GM12873 (cell line): Measurements from ENCODE around the gene ING1.

Experiments used
- TF ChIP-seq, protein P1 (sequence below): IDR thresholded peaks from 2 replicates; pipeline ENCODE4 v1.5.1; 2012; ENCODE audit warnings: low read depth, mild to moderate bottlenecking, moderate library complexity, low read length, control low read depth; ENCODE audit not compliant: insufficient read depth; ENCODE audit errors: missing control alignments

Gene ING1

GRCh38 chr13:110677731-110678545 is 35.6 kb upstream of the ING1 start:
- TF ChIP-seq, protein P1, sequence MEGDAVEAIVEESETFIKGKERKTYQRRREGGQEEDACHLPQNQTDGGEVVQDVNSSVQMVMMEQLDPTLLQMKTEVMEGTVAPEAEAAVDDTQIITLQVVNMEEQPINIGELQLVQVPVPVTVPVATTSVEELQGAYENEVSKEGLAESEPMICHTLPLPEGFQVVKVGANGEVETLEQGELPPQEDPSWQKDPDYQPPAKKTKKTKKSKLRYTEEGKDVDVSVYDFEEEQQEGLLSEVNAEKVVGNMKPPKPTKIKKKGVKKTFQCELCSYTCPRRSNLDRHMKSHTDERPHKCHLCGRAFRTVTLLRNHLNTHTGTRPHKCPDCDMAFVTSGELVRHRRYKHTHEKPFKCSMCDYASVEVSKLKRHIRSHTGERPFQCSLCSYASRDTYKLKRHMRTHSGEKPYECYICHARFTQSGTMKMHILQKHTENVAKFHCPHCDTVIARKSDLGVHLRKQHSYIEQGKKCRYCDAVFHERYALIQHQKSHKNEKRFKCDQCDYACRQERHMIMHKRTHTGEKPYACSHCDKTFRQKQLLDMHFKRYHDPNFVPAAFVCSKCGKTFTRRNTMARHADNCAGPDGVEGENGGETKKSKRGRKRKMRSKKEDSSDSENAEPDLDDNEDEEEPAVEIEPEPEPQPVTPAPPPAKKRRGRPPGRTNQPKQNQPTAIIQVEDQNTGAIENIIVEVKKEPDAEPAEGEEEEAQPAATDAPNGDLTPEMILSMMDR: no peak

GRCh38 chr13:110680852-110681251 is 32.6 kb upstream of the ING1 start:
- TF ChIP-seq, protein P1: peak; percentile 65

GRCh38 chr13:110681868-110682550 is 31.5 kb upstream of the ING1 start:
- TF ChIP-seq, protein P1: no peak

- TF ChIP-seq, protein P1: no peak
Measured at GRCh38 chr13:110682746-110683145, 30.8 kb upstream of the ING1 start.

GRCh38 chr13:110683203-110683883 is 30.2 kb upstream of the ING1 start:
- TF ChIP-seq, protein P1: peak; percentile 23

DNA sequence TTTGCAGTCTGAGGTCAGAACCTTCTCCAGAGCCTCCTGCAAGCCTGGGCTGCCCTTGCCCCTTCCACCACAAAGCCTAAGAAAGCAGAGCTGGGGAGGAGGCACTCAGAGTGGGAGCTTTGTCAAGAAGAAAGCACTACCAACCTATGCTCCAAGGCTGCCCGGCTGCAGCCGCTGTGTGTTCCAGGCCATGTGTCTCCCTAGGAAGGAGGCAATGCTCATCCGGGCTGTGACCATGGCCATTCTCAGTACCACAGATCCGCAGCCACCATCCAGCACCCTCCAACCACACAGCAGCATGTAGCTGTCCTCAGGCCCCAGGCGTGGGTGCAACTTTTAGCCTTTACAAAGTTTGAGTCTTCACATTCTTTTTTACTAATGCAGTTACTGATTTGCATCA is 29.6 kb upstream of the ING1 start:
- TF ChIP-seq, protein P1: no peak
